T47D (cell line): ENCODE results near the gene TFF1.

ENCODE experiments used
- DNase-seq, 2 experiments: peaks; one replicate each; pipeline versions ENCODE4 v3.0.0 to v3.0.0-alpha.2; 2011 to 2012; ENCODE audit warnings: low read depth in 1 of 2, low spot score in 1 of 2
- JUND ChIP-seq: IDR thresholded peaks from 2 replicates; pipeline ENCODE4 v1.6.1; 2012; ENCODE audit warnings: low read depth
- in situ Hi-C: cut with HindIII; loops from 2 replicates; pipeline ENCODE4 v1.10.0; 2016; ENCODE audit warnings: low sequenced_read_pairs, low pct_unique_long_range_greater_than_20kb

TFF1 gene

GRCh38 chr21:42362198-42362597, 4.1 kb downstream of the TFF1 start:
- no peak for DNase-seq
- no peak for TF ChIP-seq JUND
- in situ Hi-C loops = no loop called here

GRCh38 chr21:42361286-42361685, 5.0 kb downstream of the TFF1 start:
- no peak for TF ChIP-seq JUND
- in situ Hi-C loops = no loop called here

GRCh38 chr21:42360317-42360716, 6.0 kb downstream of the TFF1 start:
- in situ Hi-C loops = no loop called here
- no peak for TF ChIP-seq JUND
- no peak for DNase-seq

More at GRCh38 chr21:42361286-42361685, 5.0 kb downstream of the TFF1 start:
- no peak for DNase-seq

DNA sequence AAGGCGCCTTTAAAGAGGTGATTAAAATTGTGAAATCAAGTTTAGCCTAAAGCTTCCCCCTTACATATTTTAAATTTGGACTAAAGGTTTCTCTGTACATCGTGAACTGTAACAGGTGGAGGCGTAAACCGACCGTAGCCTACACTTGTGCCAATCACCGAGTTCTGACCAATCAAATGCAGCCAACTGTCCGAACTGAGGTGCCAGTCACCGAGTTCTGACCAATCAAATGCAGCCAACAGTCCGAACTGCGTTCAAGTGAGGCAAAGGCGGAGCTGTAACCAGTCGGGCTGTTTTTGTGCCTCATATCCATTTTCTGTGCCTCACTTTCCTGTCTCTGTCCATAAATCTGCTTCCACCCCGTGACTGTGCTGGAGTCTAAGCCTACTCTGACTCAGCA, 7.4 kb downstream of the TFF1 start:
- TF ChIP-seq JUND = no peak
- peak in 1 of 2 experiments; percentile 47 for DNase-seq
- in situ Hi-C loops = no loop called here

DNA sequence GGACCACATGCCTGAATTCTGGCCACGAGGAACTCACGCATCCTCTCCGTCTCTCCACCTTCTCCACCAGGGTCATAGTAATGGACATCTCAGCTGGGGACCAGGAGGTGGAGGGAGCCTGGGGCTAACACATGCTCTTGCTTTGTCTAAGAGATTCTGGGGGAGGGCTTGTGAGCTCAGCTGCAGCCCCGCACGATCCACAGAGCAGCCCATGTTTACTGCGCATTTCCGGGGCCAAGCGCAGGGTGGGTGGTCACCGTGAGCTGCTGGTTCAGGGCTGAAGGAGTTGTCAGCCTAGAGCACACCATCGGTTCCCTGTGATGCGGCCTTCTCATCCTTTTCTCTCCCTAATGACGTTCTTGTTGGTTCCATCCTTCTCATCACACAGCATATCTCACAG, 8.1 kb downstream of the TFF1 start:
- in situ Hi-C loops = no loop called here
- no peak for TF ChIP-seq JUND
- no peak for DNase-seq

GRCh38 chr21:42357307-42357706, 9.0 kb downstream of the TFF1 start:
- no peak for DNase-seq
- in situ Hi-C loops = no loop called here
- TF ChIP-seq JUND = no peak

- TF ChIP-seq JUND = no peak
- in situ Hi-C loops = no loop called here
- DNase-seq = no peak
These were observed 9.7 kb downstream of the TFF1 start for GRCh38 chr21:42356650-42357049.

GRCh38 chr21:42356046-42356445, 10.3 kb downstream of the TFF1 start:
- DNase-seq = no peak

GRCh38 chr21:42353623-42354022, 12.7 kb downstream of the TFF1 start:
- TF ChIP-seq JUND = no peak
- no peak for DNase-seq
- in situ Hi-C loops = no loop called here

More at GRCh38 chr21:42356046-42356445, 10.3 kb downstream of the TFF1 start:
- in situ Hi-C loops = no loop called here
- no peak for TF ChIP-seq JUND

DNA sequence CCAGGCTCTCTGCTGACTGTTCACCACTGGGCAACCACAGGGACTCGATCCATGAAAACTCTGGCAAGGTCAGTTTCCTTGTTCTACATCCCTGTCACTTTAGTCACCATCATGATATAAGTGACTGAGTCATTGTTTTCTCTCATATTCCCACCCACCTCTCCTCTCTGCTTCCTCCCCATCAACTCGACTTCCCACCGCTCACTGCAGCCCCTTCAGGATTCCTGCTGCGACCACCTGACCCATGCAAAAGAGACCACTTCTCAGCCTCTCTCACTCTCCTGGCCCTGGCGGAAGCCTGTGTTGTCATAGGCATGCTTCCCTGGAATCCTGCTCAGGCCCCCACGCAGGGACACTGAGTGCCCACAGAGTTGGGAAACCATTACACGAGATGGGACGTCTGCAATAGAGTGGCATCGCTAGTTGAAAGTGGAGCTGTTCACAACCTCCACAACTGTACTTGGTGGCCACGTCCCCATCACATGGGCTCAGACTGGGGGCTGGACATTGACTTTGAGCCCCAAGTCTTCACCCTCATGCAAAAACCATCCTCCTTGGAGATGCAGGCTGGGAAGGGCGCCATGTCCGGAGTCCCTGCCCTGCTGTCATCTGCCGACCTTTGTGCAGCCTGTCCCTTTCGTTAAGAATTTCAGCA, 13.8 kb downstream of the TFF1 start:
- no peak for DNase-seq
- no peak for TF ChIP-seq JUND
- in situ Hi-C loops = no loop called here

DNA sequence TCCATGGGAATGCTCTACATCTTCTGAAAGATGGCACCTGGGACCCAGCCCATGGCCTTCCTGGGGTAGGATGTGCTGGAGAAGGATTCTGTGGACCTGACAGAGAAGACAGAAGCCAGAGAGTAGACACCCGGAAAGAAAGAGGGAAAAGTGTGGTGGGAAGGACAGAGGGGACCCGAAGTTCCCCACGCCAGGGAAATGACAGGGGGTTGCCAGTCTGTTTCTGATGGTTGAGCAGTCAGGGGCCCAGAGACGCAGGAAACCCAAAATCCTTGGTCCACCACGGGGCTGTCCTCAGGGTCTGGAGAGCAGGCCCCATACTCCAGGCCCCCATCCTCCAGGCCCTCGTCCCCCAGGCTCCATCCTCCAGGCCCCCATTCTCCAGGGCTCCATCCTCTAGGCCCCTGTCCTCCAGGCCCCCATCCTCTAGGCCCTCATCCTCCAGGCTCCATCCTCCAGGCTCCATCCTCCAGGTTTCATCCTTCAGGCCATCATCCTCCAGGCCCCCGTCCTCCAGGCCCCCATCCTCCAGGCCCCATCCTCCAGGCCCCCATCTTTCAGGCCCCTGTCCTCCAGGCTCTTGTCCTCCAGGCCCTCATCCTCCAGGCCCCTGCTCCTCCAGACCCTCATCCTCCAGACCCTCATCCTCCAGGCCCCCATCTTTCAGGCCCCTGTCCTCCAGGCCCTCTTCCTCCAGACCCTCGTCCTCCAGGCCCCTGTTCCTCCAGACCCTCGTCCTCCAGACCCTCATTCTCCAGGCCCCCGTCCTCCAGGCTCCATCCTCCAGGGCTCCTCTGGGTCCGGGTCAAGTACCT, 14.5 kb downstream of the TFF1 start:
- no peak for DNase-seq
- TF ChIP-seq JUND = no peak
- in situ Hi-C loops = no loop called here

DNA sequence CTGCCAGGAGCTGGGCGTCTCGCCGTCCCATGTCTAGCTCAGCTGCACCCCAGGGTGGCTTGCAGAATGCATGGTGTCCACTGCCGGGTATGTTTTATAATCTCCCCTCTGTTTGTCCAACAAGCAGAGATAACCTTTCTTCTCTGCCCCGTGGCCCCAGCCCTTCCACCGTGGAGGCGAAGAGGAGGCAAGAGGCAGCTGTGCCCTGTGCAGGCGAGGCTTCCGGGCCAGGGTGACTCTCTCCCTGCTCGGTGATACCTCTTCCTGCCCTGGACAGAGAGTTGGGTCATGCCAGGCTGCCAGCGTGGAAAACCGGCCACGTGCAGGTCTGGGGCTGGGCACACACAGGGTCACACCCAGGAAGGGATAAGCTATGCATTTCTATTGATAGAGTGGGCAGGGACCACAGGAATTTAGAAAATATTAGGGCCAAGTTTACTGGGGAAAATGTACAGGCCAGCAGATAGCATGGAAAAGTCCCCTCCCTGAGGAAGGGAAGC, 15.4 kb downstream of the TFF1 start, which contains the start of gene TFF2:
Gene TFF2, minus strand, starts transcription at position 68 of the 500 bp plus-strand sequence. Its CDS starts 37 bp downstream, at position 31.
- in situ Hi-C loops = no loop called here
- DNase-seq = no peak
- no peak for TF ChIP-seq JUND

- no peak for TF ChIP-seq JUND
- in situ Hi-C loops = no loop called here
- DNase-seq = no peak
These were observed 15.9 kb downstream of the TFF1 start for GRCh38 chr21:42350318-42350910.
